GM10266 (cell line): ENCODE measurements around the gene CSPG5.

Experiments
- DNase-seq: peaks from one replicate; pipeline ENCODE4 v3.0.0; 2012; ENCODE audit errors: extremely low spot score
- TF ChIP-seq, protein P1 (sequence below): IDR thresholded peaks from 2 replicates; pipeline ENCODE4 v1.5.1; 2012; ENCODE audit warnings: mild to moderate bottlenecking, low read depth; ENCODE audit not compliant: control insufficient read depth, insufficient read depth; ENCODE audit errors: missing control alignments

The CSPG5 gene

GRCh38 chr3:47566667-47567066 lies 12.0 kb downstream of the CSPG5 start:
- DNase-seq = no peak
- TF ChIP-seq, protein P1, sequence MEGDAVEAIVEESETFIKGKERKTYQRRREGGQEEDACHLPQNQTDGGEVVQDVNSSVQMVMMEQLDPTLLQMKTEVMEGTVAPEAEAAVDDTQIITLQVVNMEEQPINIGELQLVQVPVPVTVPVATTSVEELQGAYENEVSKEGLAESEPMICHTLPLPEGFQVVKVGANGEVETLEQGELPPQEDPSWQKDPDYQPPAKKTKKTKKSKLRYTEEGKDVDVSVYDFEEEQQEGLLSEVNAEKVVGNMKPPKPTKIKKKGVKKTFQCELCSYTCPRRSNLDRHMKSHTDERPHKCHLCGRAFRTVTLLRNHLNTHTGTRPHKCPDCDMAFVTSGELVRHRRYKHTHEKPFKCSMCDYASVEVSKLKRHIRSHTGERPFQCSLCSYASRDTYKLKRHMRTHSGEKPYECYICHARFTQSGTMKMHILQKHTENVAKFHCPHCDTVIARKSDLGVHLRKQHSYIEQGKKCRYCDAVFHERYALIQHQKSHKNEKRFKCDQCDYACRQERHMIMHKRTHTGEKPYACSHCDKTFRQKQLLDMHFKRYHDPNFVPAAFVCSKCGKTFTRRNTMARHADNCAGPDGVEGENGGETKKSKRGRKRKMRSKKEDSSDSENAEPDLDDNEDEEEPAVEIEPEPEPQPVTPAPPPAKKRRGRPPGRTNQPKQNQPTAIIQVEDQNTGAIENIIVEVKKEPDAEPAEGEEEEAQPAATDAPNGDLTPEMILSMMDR = no peak

GRCh38 chr3:47565734-47566550 lies 12.7 kb downstream of the CSPG5 start:
- TF ChIP-seq, protein P1 = no peak
- DNase-seq = no peak

DNA sequence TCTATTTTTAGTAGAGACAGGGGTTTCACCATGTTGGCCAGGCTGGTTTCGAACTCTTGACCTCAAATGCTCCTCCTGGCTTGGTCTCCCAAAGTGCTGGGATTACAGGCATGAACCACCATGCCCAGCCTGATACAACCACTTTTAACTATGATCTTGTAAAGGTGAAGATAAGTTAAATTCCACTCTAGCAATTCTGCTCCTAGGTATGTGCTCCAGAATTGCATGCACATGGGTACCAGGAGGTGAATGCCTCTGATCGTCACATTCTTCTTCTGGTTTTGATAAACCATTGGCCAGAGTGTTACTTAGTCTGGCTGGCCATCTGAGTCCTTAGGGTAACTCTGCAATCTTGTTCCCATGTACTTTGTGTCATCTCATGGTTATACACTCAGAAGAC lies 22.3 kb downstream of the CSPG5 start:
- TF ChIP-seq, protein P1 = no peak
- DNase-seq = no peak

DNA sequence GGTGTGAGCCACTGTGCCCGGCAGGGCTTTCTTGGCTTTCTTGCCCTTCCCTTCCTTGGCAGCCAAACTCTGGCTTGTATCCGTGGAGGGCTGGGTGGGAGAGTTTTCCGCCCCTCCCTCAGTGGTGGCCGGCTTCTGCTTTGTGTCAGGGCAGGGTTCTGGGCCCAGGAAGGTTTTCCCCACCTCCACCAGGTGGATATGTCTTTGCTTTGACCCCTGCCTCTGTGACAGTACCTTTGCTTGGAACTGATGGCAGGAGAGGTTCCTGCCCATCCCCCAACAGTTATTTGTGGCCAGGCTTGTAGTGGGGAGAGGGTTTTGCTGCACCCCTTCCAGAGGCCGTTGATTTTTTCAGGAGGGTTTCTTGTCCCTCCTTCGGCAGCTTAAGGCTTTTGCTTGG lies 24.3 kb downstream of the CSPG5 start:
- TF ChIP-seq, protein P1 = no peak
- no peak for DNase-seq

- TF ChIP-seq, protein P1 = no peak
- DNase-seq = no peak
Observed at GRCh38 chr3:47553407-47553806, 25.3 kb downstream of the CSPG5 start.

- TF ChIP-seq, protein P1 = no peak
- no peak for DNase-seq
Observed at GRCh38 chr3:47542471-47543173, 36.0 kb downstream of the CSPG5 start.

- TF ChIP-seq, protein P1 = no peak
- no peak for DNase-seq
Observed at GRCh38 chr3:47541583-47542108, 37.0 kb downstream of the CSPG5 start.
